Inflammatory macrophage (primary cell): ENCODE measurements around the gene COPS8.

Experiments used
- DNase-seq, 2 donors: peaks; one replicate each; pipeline ENCODE4 v3.0.0-alpha.2; 2020 to 2022
- total RNA-seq, 18 experiments: gene quantifications; one replicate each; lab custom pipeline; 2026; ENCODE audit warnings: mixed read lengths in 6 of 18, inconsistent platforms in 2 of 18; lab: John Stamatoyannopoulos, UW

Gene COPS8
- total RNA-seq, result 25.4 to 60.5 (median 41.7) reads per million in 18 experiments

DNA sequence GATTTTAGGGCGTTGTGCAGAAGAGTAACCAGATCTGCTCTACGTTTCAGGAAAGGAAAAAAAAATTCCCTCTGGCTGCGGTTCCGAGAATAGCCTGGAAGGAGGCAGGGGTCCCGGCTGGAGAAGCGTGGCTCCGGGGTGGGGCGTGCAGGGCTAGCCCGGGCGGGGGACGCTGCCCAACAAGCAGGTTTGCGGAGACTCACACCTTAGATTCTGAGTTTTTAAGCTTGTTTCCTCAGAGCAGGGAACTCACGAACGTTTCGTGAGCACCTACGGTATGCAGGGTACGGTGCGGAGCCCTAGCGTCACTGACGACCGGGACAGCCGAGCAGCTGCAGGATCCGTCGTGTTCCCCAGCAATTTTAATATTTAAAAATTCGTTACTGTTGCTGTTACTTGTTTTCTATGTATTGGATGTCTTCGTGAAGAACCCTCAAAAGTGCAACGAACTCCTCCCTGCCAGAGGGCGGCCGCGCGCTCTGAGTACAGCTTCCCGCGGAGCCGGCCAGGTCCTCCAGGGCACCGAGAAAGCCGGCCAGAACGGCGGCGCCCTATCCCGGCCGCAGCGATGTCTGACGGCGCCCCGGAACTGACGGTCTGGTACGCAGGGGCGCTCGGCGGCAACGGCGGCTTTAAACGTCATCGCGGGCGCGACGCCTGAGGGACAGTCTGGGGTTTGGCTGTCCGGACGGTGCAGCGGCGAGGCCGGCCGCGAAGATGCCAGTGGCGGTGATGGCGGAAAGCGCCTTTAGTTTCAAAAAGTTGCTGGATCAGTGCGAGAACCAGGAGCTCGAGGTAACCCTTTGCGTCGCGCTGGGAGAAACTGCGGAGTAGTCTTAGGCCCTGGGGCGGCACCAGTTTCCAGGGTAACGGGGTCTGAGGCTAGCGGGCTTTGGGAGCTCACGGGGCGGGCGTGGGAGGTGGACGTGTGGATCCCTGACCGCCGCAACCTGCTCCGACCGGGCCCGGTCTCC lies at the start of gene COPS8:
Gene COPS8, plus strand, starts transcription at position 642 of the 974 bp plus-strand sequence. Its CDS starts 76 bp downstream, at position 718.
- peak; percentile 95 to 96 for DNase-seq

- no peak for DNase-seq
Measured at GRCh38 chr2:237039301-237040031, 46.2 kb upstream of the COPS8 start.

DNA sequence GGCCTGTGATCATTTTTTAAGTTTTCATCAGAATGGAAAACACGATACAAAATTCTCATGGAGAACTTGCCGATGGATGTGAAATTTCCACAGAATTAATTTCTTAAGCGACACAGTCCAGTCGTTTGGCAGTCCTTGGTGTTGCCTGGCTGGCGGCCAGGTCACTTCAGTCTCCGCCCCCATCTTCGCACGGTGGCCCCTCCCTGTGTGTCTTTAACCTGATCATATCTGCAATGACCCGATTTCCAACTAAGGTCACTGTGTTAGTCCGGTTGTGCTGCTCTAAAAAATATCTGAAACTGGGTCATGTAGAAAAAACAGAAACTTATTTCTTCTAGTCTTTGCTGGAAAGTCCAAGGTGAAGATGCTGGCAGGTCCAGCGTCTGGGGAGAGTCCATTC lies 44.5 kb upstream of the COPS8 start:
- DNase-seq, result no peak

DNA sequence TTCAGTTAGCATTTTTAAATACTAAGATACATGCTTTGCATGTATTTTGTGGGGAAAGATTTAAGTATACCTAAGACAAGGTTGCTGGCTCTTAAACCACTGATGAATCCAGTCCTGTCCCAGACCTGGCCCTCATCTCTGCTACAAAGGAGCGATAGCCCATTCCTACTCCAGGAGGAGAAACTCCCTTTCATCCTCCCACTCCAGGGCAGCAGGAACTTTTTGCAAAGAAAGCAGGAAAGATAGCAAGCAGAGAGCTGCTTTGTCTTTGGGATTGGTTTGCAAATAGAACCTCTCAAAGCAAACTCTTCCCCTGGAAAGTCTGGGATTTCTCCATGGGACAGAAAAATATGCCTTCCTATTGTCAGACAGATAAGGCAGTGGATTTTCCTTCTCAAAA lies 43.6 kb upstream of the COPS8 start:
- DNase-seq, result no peak

DNA sequence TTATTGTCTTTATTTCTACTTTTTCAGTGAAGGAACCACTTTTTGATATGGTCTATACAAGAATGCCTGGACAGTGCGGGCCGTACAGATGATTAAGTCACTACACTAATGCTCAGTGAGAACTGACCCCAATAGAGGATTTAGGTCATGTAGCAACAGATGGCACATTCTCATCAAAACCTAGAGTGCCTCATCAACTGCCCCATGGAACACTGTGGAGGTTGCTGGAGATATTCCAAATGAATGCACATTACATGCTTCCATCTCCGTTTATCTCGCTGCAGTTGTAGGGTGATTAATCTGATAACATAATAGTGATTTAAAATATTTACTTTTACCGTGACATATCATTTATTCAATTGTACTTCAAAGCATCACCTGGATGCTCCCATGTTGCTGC lies 41.8 kb upstream of the COPS8 start:
- no peak for DNase-seq

DNA sequence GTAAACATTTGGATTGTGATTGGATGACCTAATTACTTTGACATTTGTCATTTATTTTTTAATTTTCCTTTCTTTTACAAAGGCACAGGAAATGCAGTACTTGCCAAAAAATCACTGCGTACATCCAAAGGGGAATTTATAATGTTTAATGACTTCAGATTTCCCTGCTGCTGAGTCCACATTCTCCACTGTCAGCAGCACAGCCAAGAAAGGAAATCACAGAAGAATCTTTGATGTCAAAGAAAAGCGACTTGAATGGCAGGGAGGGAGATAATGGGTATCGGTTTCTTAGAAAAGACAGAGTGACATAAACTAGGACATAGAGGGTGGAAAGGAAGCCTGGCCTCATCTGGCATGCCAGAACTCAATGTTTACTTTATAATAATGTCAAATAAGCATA lies 41.4 kb upstream of the COPS8 start:
- no peak for DNase-seq

GRCh38 chr2:237045449-237045848 lies 40.2 kb upstream of the COPS8 start:
- DNase-seq, result no peak

DNA sequence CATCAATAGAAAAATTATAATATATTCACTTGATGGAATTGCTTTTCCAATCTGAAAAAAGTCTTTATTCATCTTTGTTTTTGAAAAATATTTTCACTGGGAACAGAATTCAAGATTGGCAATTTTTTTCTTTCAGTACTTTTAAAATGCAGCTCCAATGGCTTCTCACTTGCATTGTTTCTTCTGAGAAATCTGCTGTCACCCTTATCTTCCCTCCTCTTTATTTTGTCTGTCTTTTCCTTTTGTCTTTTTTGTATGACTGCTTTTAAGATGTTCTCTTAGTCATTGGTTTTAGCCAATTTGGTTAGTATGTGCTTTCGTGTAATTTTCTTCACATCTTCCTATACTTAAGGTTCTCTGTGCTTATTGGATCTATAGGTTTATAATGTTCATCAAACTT lies 37.1 kb upstream of the COPS8 start:
- DNase-seq, result no peak

DNA sequence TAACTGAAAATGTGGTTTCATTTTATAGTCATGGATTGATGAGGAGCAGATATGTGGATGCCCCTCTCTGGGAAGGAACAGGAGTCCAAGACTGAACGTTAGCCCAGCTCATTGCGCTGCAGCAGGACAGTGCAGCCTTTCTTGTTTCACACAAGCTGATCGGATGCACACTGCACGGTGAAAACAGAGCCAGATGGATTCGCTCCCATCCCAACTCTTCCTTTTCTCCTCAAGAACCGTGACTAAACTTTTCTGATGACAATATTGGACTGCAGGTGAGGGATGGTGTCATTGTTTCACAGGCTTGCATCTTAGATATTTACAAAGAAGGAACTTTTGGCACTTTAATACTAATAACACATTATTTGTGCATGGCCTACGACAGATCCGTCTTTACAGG lies 33.8 kb upstream of the COPS8 start:
- no peak for DNase-seq

GRCh38 chr2:237053066-237053465 lies 32.6 kb upstream of the COPS8 start:
- no peak for DNase-seq

- DNase-seq, result no peak
Measured at GRCh38 chr2:237055386-237056100, 30.1 kb upstream of the COPS8 start.

GRCh38 chr2:237056287-237056875 lies 29.3 kb upstream of the COPS8 start:
- DNase-seq, result no peak

GRCh38 chr2:237057107-237057506 lies 28.6 kb upstream of the COPS8 start:
- no peak for DNase-seq

DNA sequence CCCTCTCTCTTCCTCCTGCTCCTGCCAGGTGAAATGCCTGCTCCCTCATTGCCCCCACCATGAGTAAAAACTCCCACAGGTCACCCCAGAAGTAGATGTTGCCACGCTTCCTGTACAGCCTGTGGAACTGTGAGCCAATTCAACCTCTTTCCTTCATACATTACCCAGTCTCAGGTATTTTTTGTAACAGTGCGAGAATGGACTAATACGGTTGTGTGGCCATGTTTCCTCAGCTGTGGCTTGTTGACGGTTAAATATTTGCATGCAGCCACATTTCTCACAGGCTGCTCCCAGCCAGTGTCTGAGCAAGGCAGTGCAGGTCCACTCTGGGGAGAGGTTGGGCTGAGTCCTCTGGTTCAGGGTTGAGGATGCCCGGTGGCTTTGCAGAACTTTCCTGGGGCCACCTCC lies 27.8 kb upstream of the COPS8 start:
- DNase-seq, result no peak

DNA sequence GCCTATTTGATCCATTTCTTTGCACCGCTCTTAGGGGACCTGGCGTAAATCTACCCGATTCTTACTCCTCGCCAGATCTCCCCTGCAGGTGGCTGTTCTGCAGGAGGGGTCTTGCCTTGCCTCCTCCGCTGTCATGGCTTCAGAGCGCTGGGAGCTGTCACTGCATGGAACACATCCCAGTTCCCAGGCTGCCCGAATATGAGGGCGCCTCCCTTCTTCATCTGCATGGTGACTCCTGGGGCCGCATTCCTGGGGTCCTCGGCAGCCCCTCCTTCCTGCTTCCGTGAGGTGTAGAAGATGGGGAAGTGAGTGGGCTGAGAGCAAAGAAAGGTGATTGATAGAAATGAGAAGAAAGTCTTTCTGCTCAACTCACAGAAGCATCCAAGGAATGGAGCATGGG lies 27.3 kb upstream of the COPS8 start:
- DNase-seq, result no peak

GRCh38 chr2:237059155-237059875 lies 26.4 kb upstream of the COPS8 start:
- no peak for DNase-seq

DNA sequence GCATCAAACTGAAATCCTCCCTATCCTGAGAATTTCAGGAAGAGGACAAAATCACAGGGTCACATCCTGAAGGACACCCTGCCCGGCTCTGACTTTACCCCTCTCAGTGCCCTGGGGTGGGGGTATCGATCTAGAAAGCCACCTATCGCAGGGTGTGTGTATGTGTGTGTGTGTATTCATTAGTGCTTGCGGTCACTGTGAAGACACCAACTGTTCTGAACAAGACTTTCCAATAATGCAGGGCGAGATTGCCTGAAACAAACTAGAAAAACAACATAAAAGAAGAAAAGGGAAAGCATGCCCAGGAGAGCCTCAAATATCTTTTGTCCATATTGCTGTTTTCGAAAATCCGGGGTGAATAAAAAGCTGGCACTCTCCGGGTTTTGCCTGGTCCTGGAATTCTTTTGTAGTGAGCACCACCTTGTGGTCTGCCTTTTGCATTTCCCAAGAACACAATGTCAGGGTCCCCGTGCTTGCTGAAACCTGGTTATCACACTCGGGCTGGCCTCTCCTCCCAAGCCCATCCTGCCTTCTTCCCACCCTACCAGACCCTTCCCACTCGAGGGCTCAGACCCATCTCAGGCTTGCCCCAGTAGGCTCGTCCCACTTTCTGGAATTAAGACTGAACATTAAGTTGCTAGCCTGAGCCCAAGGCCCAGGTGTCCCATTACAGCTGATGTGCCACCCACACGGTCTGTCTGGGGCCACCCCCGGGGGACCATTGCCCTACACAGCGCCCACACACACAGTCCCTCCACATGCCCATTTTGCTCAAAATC lies 25.0 kb upstream of the COPS8 start:
- DNase-seq, result peak; percentile 38 to 60

GRCh38 chr2:237061356-237061755 lies 24.3 kb upstream of the COPS8 start:
- DNase-seq, result no peak

- no peak for DNase-seq
Measured at GRCh38 chr2:237062585-237062984, 23.1 kb upstream of the COPS8 start.

DNA sequence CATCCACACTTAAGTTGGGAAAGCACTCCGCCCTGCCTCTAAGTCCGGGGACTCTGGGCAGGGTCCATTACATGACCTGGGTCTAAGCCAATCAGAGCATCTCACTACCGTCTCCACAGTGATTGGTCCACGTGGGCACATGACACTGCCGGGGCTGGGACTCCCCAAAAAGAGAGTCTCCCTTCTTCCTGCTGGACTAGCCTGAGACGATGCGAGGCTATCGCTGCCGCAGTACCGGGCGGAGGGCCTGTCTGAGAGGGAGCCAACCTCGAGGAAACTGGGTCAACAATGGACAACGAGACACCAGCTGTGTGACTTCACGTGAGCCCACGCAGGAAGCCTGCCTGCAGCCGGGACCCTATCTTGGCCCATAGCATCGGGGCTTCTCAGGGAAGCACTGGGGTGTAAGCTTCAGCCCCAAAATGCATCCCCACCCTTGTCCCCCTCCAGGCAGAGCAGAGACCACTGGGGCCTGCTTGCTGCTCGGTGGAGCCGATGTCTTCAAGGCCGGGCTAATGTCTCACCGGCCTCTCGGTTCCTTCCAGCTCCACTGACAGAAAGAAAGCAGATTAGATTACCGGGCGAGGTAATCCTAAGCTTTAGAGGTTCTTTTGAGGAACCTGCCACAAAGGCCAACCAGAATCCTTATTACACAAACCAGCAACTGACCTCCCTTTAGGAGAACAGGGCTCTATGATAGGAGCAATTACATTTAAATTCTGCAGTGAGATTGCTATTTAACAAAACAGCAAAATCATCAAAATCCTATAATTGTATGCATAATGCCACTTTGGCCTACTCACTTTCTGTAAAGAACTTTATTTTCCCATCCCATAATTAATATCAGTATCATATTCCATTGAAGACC lies 21.3 kb upstream of the COPS8 start:
- peak; percentile 26 to 27 for DNase-seq
